SKM-1 (cell line): ENCODE results near the gene CLIP2.
"Not testable (repeated sequence)": the region's sequence is repeated elsewhere in the genome, so short reads cannot be mapped to it uniquely, and the experiment has no call there.

Experiments used
- DNase-seq: peaks from one replicate; lab custom pipeline; 2025; ENCODE audit not compliant: unreplicated experiment; lab: John Stamatoyannopoulos, UW

CLIP2 gene

GRCh38 chr7:74403521-74404387 lies 114.5 kb downstream of the CLIP2 start:
- no peak for DNase-seq

- DNase-seq = no peak
These were observed 115.1 kb downstream of the CLIP2 start for GRCh38 chr7:74404388-74404700.

- DNase-seq = no peak
These were observed 115.5 kb downstream of the CLIP2 start for GRCh38 chr7:74404741-74405140.

GRCh38 chr7:74405191-74405898 lies 116.1 kb downstream of the CLIP2 start:
- no peak for DNase-seq

- no peak for DNase-seq
These were observed 116.8 kb downstream of the CLIP2 start for GRCh38 chr7:74405899-74406512.

- no peak for DNase-seq
These were observed 118.8 kb downstream of the CLIP2 start for GRCh38 chr7:74407958-74408357.

GRCh38 chr7:74409571-74409970 lies 120.4 kb downstream of the CLIP2 start:
- no peak for DNase-seq

- DNase-seq = no peak
These were observed 121.6 kb downstream of the CLIP2 start for GRCh38 chr7:74410772-74411171.

- DNase-seq = not testable (repeated sequence)
These were observed 122.4 kb downstream of the CLIP2 start for GRCh38 chr7:74411571-74411970.

GRCh38 chr7:74412056-74412455 lies 122.8 kb downstream of the CLIP2 start:
- DNase-seq = no peak

- DNase-seq = no peak
These were observed 123.4 kb downstream of the CLIP2 start for GRCh38 chr7:74412603-74413002.

GRCh38 chr7:74414595-74415333 lies 125.6 kb downstream of the CLIP2 start:
- DNase-seq = not testable (repeated sequence)

- peak; percentile 51 for DNase-seq
These were observed 128.3 kb downstream of the CLIP2 start for GRCh38 chr7:74417419-74417971.

GRCh38 chr7:74418076-74418475 lies 128.9 kb downstream of the CLIP2 start:
- no peak for DNase-seq

GRCh38 chr7:74418538-74418937 lies 129.3 kb downstream of the CLIP2 start:
- no peak for DNase-seq

GRCh38 chr7:74419232-74419631 lies 130.0 kb downstream of the CLIP2 start:
- not testable (repeated sequence) for DNase-seq

- no peak for DNase-seq
These were observed 130.8 kb downstream of the CLIP2 start for GRCh38 chr7:74420006-74420405.

- no peak for DNase-seq
These were observed 135.2 kb downstream of the CLIP2 start for GRCh38 chr7:74424291-74424880.

GRCh38 chr7:74428023-74428422 lies 138.8 kb downstream of the CLIP2 start:
- DNase-seq = no peak

GRCh38 chr7:74429153-74429747 lies 140.0 kb downstream of the CLIP2 start:
- peak; percentile 21 for DNase-seq
